PFSK-1 (cell line): ENCODE data around the gene MAGI1.

Source experiments
- POLR2AphosphoS5 ChIP-seq: IDR thresholded peaks from 2 replicates; pipeline ENCODE4 v1.6.1; 2012; ENCODE audit warnings: low read depth, mild to moderate bottlenecking, control low read depth, low read length, moderate library complexity
- TAF1 ChIP-seq: IDR thresholded peaks from 2 replicates; pipeline ENCODE4 v1.6.1; 2012; ENCODE audit warnings: low read length, control low read depth, borderline replicate concordance; ENCODE audit not compliant: insufficient read depth
- TF ChIP-seq, protein P1 (sequence below), 2 experiments: IDR thresholded peaks; 2 replicates each; pipeline versions ENCODE4 v1.6.1 to v1.8.0; 2011 to 2012; ENCODE audit warnings: low read depth in 2 of 2, low read length in 2 of 2, control low read depth in 1 of 2, inconsistent platforms in 1 of 2, mild to moderate bottlenecking in 1 of 2, moderate library complexity in 1 of 2; ENCODE audit not compliant: insufficient read depth in 1 of 2

DNA sequence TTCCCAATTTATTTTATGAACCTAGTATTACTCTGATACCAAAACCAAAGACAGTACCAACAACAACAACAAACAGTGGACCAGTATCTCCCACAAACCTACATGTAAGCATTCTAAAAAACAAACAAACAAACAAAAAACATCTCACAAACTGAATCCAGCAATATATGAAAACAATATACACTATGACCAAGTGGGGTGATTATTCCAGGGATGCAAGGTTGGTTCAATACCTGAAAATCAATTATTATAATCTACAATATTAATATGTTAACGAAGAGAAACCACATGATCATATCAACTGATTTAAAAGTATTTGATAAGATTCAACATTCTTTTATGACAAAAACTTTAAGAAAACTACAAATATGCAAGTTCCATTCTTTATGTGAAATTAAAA, 391.3 kb downstream of the MAGI1 start:
- no peak for TF ChIP-seq POLR2AphosphoS5
- TF ChIP-seq TAF1 = no peak
- TF ChIP-seq, protein P1, sequence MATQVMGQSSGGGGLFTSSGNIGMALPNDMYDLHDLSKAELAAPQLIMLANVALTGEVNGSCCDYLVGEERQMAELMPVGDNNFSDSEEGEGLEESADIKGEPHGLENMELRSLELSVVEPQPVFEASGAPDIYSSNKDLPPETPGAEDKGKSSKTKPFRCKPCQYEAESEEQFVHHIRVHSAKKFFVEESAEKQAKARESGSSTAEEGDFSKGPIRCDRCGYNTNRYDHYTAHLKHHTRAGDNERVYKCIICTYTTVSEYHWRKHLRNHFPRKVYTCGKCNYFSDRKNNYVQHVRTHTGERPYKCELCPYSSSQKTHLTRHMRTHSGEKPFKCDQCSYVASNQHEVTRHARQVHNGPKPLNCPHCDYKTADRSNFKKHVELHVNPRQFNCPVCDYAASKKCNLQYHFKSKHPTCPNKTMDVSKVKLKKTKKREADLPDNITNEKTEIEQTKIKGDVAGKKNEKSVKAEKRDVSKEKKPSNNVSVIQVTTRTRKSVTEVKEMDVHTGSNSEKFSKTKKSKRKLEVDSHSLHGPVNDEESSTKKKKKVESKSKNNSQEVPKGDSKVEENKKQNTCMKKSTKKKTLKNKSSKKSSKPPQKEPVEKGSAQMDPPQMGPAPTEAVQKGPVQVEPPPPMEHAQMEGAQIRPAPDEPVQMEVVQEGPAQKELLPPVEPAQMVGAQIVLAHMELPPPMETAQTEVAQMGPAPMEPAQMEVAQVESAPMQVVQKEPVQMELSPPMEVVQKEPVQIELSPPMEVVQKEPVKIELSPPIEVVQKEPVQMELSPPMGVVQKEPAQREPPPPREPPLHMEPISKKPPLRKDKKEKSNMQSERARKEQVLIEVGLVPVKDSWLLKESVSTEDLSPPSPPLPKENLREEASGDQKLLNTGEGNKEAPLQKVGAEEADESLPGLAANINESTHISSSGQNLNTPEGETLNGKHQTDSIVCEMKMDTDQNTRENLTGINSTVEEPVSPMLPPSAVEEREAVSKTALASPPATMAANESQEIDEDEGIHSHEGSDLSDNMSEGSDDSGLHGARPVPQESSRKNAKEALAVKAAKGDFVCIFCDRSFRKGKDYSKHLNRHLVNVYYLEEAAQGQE (IDR thresholded peaks at IDR 0.05; ENCODE audit: insufficient read depth in 1 of 2, low read depth in 2 of 2, low read length in 2 of 2) = no peak
